Gastrocnemius medialis (tissue), 4 donors: ENCODE results near the gene ANKRD33.

Source experiments
- POLR2A ChIP-seq, 2 donors: fragments of 450-650 bp; IDR thresholded peaks; one replicate each; pipeline ENCODE4 v1.6.1; 2017; ENCODE audit warnings: antibody characterized with exemption in 2 of 2, mild to moderate bottlenecking in 2 of 2, moderate library complexity in 2 of 2
- TF ChIP-seq, protein P1 (sequence below), 5 experiments: fragments of 450-650 bp in 3 of 5; fragments of 200-600 bp in 2 of 5; sonication (generic) in 2 of 5; IDR thresholded peaks in 4 of 5; conservative IDR thresholded peaks in 1 of 5; 1 replicate in 4 of 5; 2 replicates in 1 of 5; pipeline ENCODE4 v1.5.1; 2016 to 2019; ENCODE audit warnings: antibody characterized with exemption in 5 of 5, mild to moderate bottlenecking in 3 of 5, moderate library complexity in 3 of 5

DNA sequence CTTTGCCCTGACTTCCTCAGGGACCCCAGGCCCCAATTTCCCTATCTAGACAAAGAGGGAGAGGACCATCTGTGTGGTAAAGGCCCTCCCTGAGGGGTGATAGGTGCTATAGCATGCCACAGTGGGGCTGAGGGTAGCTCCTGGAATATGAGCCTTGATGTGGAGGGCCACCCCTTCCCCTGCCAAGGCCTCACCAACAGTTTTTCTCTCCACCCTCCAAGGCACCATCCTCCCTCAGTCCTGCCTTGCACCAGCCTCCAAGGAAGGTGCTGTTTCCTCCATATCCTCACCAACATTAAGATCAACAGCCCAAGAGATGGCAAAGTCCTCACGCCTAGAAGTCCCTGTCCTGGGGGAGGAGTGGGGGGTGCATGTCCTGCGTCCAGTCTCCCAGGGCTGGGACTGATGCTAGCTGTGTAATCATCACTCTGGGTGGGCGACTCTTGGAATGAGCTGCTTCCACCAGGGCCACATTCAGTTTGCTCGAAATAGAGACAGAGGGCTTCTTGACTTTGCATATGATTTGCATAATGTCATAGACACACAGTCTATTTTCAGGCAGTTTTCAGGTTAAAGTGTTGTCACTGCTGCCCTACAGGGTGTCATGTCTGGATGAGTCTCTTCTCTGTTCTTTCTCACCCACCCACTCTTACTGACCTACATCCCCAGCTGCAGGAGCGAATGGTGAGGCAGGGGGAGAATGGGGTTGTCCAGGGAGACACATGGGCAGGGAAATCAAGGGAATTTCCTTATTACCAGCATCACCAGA, 36.8 kb downstream of the ANKRD33 start:
- TF ChIP-seq, protein P1, sequence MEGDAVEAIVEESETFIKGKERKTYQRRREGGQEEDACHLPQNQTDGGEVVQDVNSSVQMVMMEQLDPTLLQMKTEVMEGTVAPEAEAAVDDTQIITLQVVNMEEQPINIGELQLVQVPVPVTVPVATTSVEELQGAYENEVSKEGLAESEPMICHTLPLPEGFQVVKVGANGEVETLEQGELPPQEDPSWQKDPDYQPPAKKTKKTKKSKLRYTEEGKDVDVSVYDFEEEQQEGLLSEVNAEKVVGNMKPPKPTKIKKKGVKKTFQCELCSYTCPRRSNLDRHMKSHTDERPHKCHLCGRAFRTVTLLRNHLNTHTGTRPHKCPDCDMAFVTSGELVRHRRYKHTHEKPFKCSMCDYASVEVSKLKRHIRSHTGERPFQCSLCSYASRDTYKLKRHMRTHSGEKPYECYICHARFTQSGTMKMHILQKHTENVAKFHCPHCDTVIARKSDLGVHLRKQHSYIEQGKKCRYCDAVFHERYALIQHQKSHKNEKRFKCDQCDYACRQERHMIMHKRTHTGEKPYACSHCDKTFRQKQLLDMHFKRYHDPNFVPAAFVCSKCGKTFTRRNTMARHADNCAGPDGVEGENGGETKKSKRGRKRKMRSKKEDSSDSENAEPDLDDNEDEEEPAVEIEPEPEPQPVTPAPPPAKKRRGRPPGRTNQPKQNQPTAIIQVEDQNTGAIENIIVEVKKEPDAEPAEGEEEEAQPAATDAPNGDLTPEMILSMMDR (IDR thresholded peaks at IDR 0.05 in 4 of 5, conservative IDR thresholded peaks at IDR 0.05 in 1 of 5) = no peak
- TF ChIP-seq POLR2A (IDR thresholded peaks at IDR 0.05) = no peak
